Measurements from ENCODE around the gene PRDM11.

PRDM11 gene

GRCh38 chr11:45147891-45148675, 1.6 kb downstream of the PRDM11 start:
- no peak for DNase-seq (ENCODE audit: low spot score)
- no peak for TF ChIP-seq CTCF (IDR thresholded peaks at IDR 0.05; ENCODE audit: extremely low read depth, missing control alignments)

GRCh38 chr11:45149483-45150056, 3.1 kb downstream of the PRDM11 start:
- DNase-seq (ENCODE audit: low spot score): no peak
- no peak for TF ChIP-seq CTCF (IDR thresholded peaks at IDR 0.05; ENCODE audit: extremely low read depth, missing control alignments)

- DNase-seq (ENCODE audit: low spot score): no peak
- no peak for TF ChIP-seq CTCF (IDR thresholded peaks at IDR 0.05; ENCODE audit: extremely low read depth, missing control alignments)
Observed at GRCh38 chr11:45150301-45150700, 3.9 kb downstream of the PRDM11 start.

GRCh38 chr11:45150943-45151342, 4.5 kb downstream of the PRDM11 start:
- TF ChIP-seq CTCF (IDR thresholded peaks at IDR 0.05; ENCODE audit: extremely low read depth, missing control alignments): no peak
- no peak for DNase-seq (ENCODE audit: low spot score)

GRCh38 chr11:45151362-45151982, 5.0 kb downstream of the PRDM11 start:
- no peak for TF ChIP-seq CTCF (IDR thresholded peaks at IDR 0.05; ENCODE audit: extremely low read depth, missing control alignments)
- no peak for DNase-seq (ENCODE audit: low spot score)

GRCh38 chr11:45152740-45153595, 6.5 kb downstream of the PRDM11 start:
- no peak for TF ChIP-seq CTCF (IDR thresholded peaks at IDR 0.05; ENCODE audit: extremely low read depth, missing control alignments)
- no peak for DNase-seq (ENCODE audit: low spot score)
